ENCODE results near the gene C20orf144.
A peak's percentile ranks its signal among the peaks of the same experiment; 100 is the strongest.

Gene C20orf144

DNA sequence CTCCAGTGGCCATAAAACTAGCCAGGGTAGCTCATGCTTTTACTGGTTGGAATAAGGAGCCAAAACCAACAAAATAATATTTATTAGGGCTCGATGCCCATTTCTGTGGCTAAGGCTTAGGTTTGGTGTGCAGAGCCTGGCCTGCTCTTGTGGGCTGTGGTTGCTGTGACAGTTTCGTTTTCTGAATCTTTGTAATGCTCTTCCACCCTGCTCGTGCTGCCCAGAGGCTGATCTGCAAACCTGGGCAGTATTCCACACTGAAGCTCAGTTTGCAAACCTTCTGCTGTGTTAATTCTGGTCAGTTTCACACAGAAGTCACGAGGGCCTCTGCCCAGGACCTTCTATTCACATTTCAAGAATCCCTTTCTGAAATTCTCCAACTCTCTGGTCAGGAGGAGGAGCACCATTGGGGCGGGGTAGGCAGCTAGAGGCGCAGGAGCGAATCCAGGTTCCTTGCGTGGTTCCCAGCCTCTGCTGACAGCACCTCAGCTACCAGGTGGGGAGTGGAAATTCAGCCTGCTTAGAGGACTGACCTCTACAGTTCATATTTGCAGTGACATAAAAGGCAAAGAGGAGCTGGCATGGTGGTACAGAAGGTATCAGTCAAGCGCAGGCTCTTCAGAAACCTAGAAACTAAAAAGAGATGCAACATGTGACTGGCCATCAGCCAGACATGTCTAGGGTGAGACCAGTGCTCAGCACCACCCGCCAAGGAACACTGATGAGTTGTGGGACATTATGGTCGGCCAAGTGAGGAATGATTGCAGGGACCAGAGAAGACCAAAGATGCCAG, 14.3 kb upstream of the C20orf144 start:
- Mint-ChIP-seq H3K4me1 (peaks cover 15% of the 10 kb centered on the region), H3K36me3 (ENCODE audit: low read depth) (peaks cover 24% of the 10 kb centered on the region), H3K4me3 (no peak overlapping the region), H3K9me3 (no peaks in the 10 kb centered on the region), H3K27ac (no peak overlapping the region), H3K27me3 (ENCODE audit: low read depth) (no peaks in the 10 kb centered on the region)
- TF ChIP-seq CTCF (IDR thresholded peaks at IDR 0.05; ENCODE audit: unreplicated experiment in 3 of 3): no peak

DNA sequence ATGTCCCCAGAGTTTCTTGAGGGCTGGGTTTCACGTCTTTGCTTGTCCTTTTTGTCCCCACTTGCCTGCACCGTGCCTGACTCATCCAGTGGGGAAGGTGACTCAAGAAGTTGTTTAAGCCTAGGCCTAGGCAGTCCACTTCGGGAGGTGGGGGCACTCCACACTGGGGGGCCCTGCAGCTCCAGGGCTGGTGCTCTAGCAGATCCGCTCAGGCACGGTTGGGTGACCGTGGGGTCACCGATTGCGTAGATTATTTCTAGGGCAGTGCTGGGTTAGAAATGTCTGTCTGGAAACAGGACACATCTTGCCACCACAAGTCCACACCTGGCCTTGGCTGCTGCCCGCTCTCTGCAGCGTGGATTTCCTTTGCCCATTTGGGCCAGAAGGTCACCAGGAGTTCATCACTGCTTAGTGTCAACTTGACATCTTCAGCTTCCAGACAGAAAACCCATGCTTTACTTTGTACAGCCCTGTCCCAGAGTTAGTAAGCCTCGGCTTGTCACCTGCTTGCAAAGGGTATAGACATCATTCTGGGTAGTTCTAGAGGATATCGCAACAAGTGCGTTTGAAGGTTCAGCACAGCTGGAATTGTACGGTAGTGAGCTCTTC, 13.6 kb upstream of the C20orf144 start:
- H3K4me1 Mint-ChIP-seq: peaks cover 21% of the 10 kb centered on the region
- peaks cover 22% of the 10 kb centered on the region for H3K36me3 Mint-ChIP-seq (ENCODE audit: low read depth)
- no peaks in the 10 kb centered on the region for H3K27me3 Mint-ChIP-seq (ENCODE audit: low read depth)
- H3K9me3 Mint-ChIP-seq: no peaks in the 10 kb centered on the region
- no peak overlapping the region for H3K27ac Mint-ChIP-seq
- no peak overlapping the region for H3K4me3 Mint-ChIP-seq
- no peak for TF ChIP-seq CTCF (IDR thresholded peaks at IDR 0.05; ENCODE audit: unreplicated experiment in 3 of 3)

DNA sequence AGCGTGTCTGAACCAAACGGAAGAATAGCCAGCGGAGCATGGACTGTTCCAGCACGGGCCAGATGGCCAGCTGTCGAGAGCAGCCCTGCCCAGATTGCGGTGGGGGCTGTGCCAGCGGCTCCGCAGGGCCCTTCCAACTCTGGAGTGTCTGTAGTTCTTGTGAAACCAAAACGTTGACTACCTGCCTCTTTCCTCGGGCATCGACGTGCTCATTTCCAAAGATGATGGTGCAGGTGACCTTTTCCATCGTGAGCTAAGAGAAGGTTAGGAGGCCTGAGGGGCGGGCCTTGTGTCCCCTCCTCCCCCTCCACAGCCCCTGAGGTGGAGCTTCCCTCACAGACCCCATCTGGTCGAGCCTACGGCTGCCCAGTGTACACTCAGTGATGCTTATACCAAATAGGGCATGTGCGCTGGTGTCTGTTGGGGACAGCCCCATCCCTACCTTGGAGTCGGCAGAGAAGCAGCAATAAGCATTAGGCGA, 12.9 kb upstream of the C20orf144 start:
- peaks cover 27% of the 10 kb centered on the region for H3K4me1 Mint-ChIP-seq
- peaks cover 18% of the 10 kb centered on the region for H3K36me3 Mint-ChIP-seq (ENCODE audit: low read depth)
- peak overlapping the region in 1 of 3 experiments; percentile 20 for H3K27ac Mint-ChIP-seq
- no peak overlapping the region for H3K4me3 Mint-ChIP-seq
- H3K9me3 Mint-ChIP-seq: no peaks in the 10 kb centered on the region
- no peak for TF ChIP-seq CTCF (IDR thresholded peaks at IDR 0.05; ENCODE audit: unreplicated experiment in 3 of 3)
- no peaks in the 10 kb centered on the region for H3K27me3 Mint-ChIP-seq (ENCODE audit: low read depth)

GRCh38 chr20:33650111-33650752, 11.9 kb upstream of the C20orf144 start:
- H3K9me3 Mint-ChIP-seq: no peaks in the 10 kb centered on the region
- H3K4me3 Mint-ChIP-seq: no peak overlapping the region
- TF ChIP-seq CTCF (IDR thresholded peaks at IDR 0.05; ENCODE audit: unreplicated experiment in 3 of 3): no peak
- peaks cover 10% of the 10 kb centered on the region for H3K36me3 Mint-ChIP-seq (ENCODE audit: low read depth)
- peaks cover 27% of the 10 kb centered on the region for H3K4me1 Mint-ChIP-seq
- no peak overlapping the region for H3K27ac Mint-ChIP-seq
- no peaks in the 10 kb centered on the region for H3K27me3 Mint-ChIP-seq (ENCODE audit: low read depth)

DNA sequence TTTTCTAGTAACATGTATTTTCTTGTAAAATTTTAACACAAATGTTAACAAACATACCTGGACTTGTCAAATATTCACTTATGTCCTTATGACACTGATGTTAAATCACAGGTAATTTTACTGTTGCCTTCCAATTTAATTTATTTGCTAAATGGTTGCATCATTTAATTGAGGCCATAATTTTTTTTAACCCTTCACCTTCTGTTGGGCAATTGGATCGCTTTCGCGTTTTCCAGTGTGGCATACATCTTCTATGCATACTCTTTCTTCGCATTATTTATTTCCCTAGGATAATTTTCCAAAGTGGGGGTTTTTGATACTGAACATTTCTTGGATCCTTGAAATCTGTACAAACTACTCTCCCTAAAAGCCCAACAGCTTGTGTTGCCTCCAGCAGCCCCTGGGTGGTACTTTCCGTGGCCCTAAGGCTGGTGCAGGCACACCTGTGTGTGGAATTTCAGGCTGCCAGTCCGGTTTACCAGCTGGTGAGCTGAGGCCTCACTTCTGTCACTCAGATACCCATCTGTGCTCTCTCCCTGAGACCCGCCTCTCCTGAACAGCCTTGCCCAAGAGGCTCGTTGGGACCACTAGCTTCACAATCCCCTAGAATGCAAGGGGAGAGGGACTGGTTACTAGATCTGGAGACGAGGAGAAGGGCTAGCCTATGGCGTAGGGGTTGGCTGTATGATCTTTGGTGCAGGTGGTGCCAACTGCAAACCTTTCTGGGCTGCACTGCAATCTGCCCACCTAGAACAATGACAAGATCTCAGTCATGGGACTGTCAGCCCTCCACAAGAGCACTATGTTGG, 11.2 kb upstream of the C20orf144 start:
- H3K4me3 Mint-ChIP-seq: no peak overlapping the region
- peaks cover 27% of the 10 kb centered on the region for H3K4me1 Mint-ChIP-seq
- H3K9me3 Mint-ChIP-seq: no peaks in the 10 kb centered on the region
- TF ChIP-seq CTCF (IDR thresholded peaks at IDR 0.05; ENCODE audit: unreplicated experiment in 3 of 3): no peak
- H3K36me3 Mint-ChIP-seq (ENCODE audit: low read depth): peaks cover 4% of the 10 kb centered on the region
- H3K27me3 Mint-ChIP-seq (ENCODE audit: low read depth): no peaks in the 10 kb centered on the region
- peak overlapping the region in 1 of 3 experiments; percentile 55 for H3K27ac Mint-ChIP-seq

Data from nephron (organoid).